T47D (cell line): Measurements from ENCODE around the gene ARMC5.

Experiments used
- DNase-seq, 2 experiments: peaks; one replicate each; pipeline versions ENCODE4 v3.0.0 to v3.0.0-alpha.2; 2011 to 2012; ENCODE audit warnings: low read depth in 1 of 2, low spot score in 1 of 2
- JUND ChIP-seq: IDR thresholded peaks from 2 replicates; pipeline ENCODE4 v1.6.1; 2012; ENCODE audit warnings: low read depth
- in situ Hi-C: cut with HindIII; loops from 2 replicates; pipeline ENCODE4 v1.10.0; 2016; ENCODE audit warnings: low sequenced_read_pairs, low pct_unique_long_range_greater_than_20kb

The ARMC5 gene

GRCh38 chr16:31470615-31471014 is 11.3 kb downstream of the ARMC5 start:
- DNase-seq, result no peak
- no peak for TF ChIP-seq JUND
- in situ Hi-C loops, result no loop called here

DNA sequence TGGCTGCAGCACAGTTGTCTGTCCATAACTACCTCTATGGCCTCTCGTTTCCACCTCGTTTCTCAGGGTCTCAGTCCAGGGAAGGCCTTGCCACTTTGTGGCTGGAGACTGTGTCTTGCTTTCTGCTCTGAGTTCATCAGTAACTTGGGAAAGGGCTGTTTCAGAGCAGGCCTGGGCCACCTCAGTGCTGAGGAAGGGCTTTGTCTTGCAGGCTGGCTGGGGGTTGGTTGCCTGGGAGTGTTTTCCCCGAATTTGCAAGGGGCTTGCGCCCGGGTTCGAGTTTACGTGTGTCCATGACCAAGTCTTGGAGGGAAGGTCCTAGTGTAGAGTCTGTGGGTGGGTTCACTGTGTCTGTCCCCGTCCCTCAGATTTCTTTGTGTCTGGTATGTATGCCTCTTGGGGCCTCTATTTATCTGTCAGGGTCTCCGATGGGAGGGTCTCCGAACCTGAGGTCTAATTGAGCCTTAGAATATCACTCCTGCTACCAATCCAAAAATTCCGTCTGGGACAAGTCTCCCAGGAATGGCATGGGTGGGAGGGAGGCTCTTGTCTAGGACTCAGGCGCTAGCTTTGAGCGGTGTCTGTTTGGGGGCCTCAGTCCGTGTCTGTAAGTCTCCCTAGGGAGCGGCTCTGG is 12.1 kb downstream of the ARMC5 start:
- in situ Hi-C loops, result no loop called here

DNA sequence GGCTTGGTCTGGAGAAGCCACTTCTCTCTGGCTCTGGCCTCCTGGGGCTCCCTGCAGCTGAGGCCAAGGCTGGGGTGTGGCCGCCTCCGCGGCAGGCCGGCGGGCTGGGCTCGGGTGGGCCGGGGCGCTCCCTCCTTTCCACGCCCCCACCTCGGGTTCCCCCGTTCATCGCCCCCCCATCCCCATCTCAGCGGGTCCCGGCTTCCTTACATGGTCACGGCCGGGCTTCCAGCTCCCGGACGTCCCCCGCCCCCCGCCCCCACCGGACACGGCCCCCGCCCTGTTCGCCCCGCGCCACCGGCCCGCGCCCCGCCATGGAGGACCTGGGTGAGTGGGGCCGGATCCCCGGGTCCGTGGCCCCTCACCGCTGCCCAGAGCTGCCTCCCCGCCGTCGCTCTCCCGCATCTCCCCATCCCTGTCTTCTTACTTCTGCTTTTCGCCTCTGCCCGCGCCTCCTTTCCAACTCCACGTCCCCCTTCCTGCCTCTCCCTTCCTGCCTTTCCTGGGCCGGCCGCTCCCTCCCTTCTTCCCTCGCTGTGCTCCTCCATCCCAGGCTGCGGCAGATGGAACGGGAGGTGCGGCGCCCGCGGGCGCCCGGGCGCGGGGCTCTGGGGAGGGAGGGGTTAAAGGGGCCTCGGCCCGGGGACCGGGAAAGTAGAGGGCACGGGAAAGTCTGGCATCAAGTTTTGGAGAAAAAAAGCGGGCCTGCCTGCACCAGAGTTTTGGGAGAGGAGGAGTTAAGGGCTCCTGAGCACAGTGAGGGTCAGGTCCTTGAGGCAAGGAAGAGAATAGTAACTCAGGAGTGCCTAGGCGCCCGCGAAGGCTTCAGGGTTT is 12.8 kb downstream of the ARMC5 start, which contains the start of gene TGFB1I1:
Gene TGFB1I1, plus strand, starts transcription at position 278 of the 834 bp plus-strand sequence. Its CDS starts 37 bp downstream, at position 315.
- no peak for DNase-seq
- no peak for TF ChIP-seq JUND
- in situ Hi-C loops, result no loop called here

More for the DNA sequence above, 12.1 kb downstream of the ARMC5 start:
- no peak for DNase-seq
- TF ChIP-seq JUND, result no peak

DNA sequence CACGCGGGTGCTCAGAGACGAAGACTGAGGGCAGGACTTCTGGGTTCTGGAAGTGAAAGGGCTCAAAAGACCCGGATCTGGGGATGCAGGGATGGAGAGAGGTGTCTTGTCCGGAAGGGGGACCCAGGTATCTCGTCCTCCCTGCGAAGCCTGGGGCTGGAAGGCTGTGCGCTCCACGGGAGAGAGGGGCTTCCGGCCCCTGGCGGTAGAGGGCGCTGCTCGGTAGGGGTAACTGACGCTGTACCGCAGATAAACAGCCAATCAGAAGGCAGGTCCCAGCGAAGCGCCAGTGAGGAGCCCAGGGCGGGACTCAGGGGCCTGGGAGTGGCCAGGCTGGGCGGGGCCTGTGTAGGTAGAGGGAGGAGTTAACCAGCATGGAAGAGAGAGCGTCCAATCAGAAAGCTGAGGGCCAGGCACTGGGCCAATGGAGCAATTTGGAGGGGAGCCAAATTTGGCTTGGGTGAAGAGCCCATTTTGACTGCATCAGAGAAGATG is 13.5 kb downstream of the ARMC5 start:
- in situ Hi-C loops, result no loop called here
- peak; percentile 67 to 90 for DNase-seq

GRCh38 chr16:31473264-31473984 is 14.1 kb downstream of the ARMC5 start:
- DNase-seq, result no peak
- no peak for TF ChIP-seq JUND
- in situ Hi-C loops, result no loop called here

More for the DNA sequence above, 13.5 kb downstream of the ARMC5 start:
- no peak for TF ChIP-seq JUND

DNA sequence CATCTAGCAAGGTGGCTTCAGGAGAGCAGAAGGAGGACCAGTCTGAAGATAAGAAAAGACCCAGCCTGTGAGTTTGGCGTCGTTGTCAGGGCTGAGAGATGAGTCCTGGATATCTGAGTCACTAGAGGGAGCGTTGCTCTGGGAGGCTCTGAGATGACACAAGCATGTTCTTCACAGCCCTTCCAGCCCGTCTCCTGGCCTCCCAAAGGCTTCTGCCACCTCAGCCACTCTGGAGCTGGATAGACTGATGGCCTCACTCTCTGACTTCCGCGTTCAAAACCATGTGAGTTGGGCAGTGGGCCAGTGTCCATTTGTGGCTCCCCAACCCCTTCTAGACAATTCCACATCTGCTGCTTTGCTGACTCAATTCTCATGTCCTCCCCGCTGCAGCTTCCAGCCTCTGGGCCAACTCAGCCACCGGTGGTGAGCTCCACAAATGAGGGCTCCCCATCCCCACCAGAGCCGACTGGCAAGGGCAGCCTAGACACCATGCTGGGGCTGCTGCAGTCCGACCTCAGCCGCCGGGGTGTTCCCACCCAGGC is 14.9 kb downstream of the ARMC5 start:
- no peak for DNase-seq
- no peak for TF ChIP-seq JUND
- in situ Hi-C loops, result no loop called here

GRCh38 chr16:31474773-31475738 is 15.8 kb downstream of the ARMC5 start:
- in situ Hi-C loops, result no loop called here
- DNase-seq, result no peak
- no peak for TF ChIP-seq JUND

GRCh38 chr16:31475946-31476302 is 16.6 kb downstream of the ARMC5 start:
- in situ Hi-C loops, result no loop called here
- TF ChIP-seq JUND, result no peak
- no peak for DNase-seq

- TF ChIP-seq JUND, result no peak
- in situ Hi-C loops, result no loop called here
- no peak for DNase-seq
Observed at GRCh38 chr16:31476303-31477219, 17.3 kb downstream of the ARMC5 start.
